Fibroblast of mammary gland (primary cell): Measurements from ENCODE around the gene RAB3GAP1.
"Not testable (repeated sequence)": the region's sequence is repeated elsewhere in the genome, so short reads cannot be mapped to it uniquely, and the experiment has no call there.

Experiments used
- DNase-seq: peaks from one replicate; pipeline ENCODE4 v3.0.0-alpha.2; 2010; ENCODE audit warnings: low read depth
- H3K4me3 ChIP-seq: 2 replicates; pipeline ENCODE4 v1.5.1; 2011; ENCODE audit warnings: low read depth, mild to moderate bottlenecking, low read length, moderate library complexity; ENCODE audit not compliant: control insufficient read depth
- CTCF ChIP-seq: conservative IDR thresholded peaks from 2 replicates; pipeline ENCODE4 v1.5.1; 2011; ENCODE audit warnings: low read depth, low read length, inconsistent platforms; ENCODE audit not compliant: control insufficient read depth, insufficient read depth

Gene RAB3GAP1

GRCh38 chr2:135099802-135100483 lies 47.9 kb downstream of the RAB3GAP1 start:
- no peak for DNase-seq
- no peak for TF ChIP-seq CTCF
- no peak overlapping the region for H3K4me3 ChIP-seq

- no peak for DNase-seq
- TF ChIP-seq CTCF: no peak
- H3K4me3 ChIP-seq: no peak overlapping the region
Measured at GRCh38 chr2:135103843-135104242, 51.8 kb downstream of the RAB3GAP1 start.

GRCh38 chr2:135105513-135106316 lies 53.6 kb downstream of the RAB3GAP1 start:
- not testable (repeated sequence) for H3K4me3 ChIP-seq, DNase-seq

- TF ChIP-seq CTCF: no peak
- no peak overlapping the region for H3K4me3 ChIP-seq
- no peak for DNase-seq
Measured at GRCh38 chr2:135113322-135113721, 61.2 kb downstream of the RAB3GAP1 start.

- DNase-seq: no peak
- TF ChIP-seq CTCF: no peak
- no peak overlapping the region for H3K4me3 ChIP-seq
Measured at GRCh38 chr2:135119582-135119981, 67.5 kb downstream of the RAB3GAP1 start.

GRCh38 chr2:135121016-135121657 lies 69.0 kb downstream of the RAB3GAP1 start:
- H3K4me3 ChIP-seq: no peak overlapping the region
- TF ChIP-seq CTCF: no peak
- DNase-seq: no peak

GRCh38 chr2:135121658-135122039 lies 69.6 kb downstream of the RAB3GAP1 start:
- not testable (repeated sequence) for DNase-seq

More at GRCh38 chr2:135121658-135122039, 69.6 kb downstream of the RAB3GAP1 start:
- not testable (repeated sequence) for H3K4me3 ChIP-seq
